Lower lobe of right lung (tissue), 2 donors: Measurements from ENCODE around the gene FAN1. TPM values are rescaled to one million over a fixed set of nuclear protein-coding genes. Genes with fewer than 3 reads are reported as not detected.

Experiments used
- ATAC-seq, 2 donors: fragments of 200-7000 bp; cut with Tn5 transposase; one replicate each; pipeline ENCODE4 v1.9.1; 2020 to 2022; ENCODE audit warnings: mild to moderate bottlenecking in 2 of 2, moderate library complexity in 2 of 2
- DNase-seq: peaks from one replicate; pipeline ENCODE4 v3.0.0-alpha.2; 2020
- H3K27ac ChIP-seq: fragments of 200-600 bp; one replicate; pipeline ENCODE4 v1.8.0; 2022
- H3K27me3 ChIP-seq: fragments of 200-600 bp; one replicate; pipeline ENCODE4 v1.8.0; 2022; ENCODE audit warnings: low read depth
- H3K36me3 ChIP-seq: fragments of 200-600 bp; one replicate; pipeline ENCODE4 v1.8.0; 2022; ENCODE audit warnings: mild to moderate bottlenecking
- H3K4me1 ChIP-seq: fragments of 200-600 bp; one replicate; pipeline ENCODE4 v1.8.0; 2022
- H3K4me3 ChIP-seq: fragments of 200-600 bp; one replicate; pipeline ENCODE4 v1.8.0; 2022; ENCODE audit warnings: mild to moderate bottlenecking
- H3K9me3 ChIP-seq: fragments of 200-600 bp; one replicate; pipeline ENCODE4 v1.8.0; 2022
- CTCF ChIP-seq: fragments of 200-600 bp; IDR thresholded peaks from one replicate; pipeline ENCODE4 v1.8.0; 2022; ENCODE audit warnings: antibody characterized with exemption, mild to moderate bottlenecking
- intact Hi-C: fragments of 100-400 bp; cut with DNase I; formaldehyde crosslinking; loops from one replicate; pipeline ENCODE4 v1.11.0; 2022
- total RNA-seq: library from RNA; stranded (reverse); fragmentation: NEBNext Ultra II Directional; extraction: Animal tissue kit (Norgen Biotek cat#: 25700); gene quantifications from one replicate; pipeline ENCODE4 v1.2.1, GENCODE V29; 2021
- donor health status: DM: no; HTN: yes; CAD: no; lungs with severe emphysema.

The FAN1 gene
- total RNA-seq, 1 donor from 2014 or later = 20.9 TPM

GRCh38 chr15:30956216-30957124 lies 52.8 kb downstream of the FAN1 start:
- intact Hi-C loops = no loop called here
- Histone ChIP-seq H3K36me3 (peaks cover 100% of the 10 kb centered on the region), H3K4me1 (peaks cover 4% of the 10 kb centered on the region), H3K27ac (no peak overlapping the region), H3K9me3 (no peaks in the 10 kb centered on the region), H3K27me3 (no peaks in the 10 kb centered on the region), H3K4me3 (no peak overlapping the region)
- TF ChIP-seq CTCF = no peak
- ATAC-seq (no peak), DNase-seq (no peak)

- intact Hi-C loops = no loop called here
- no peaks in the 10 kb centered on the region for H3K27me3 ChIP-seq
- TF ChIP-seq CTCF = no peak
- no peak overlapping the region for H3K27ac ChIP-seq
- peaks cover 4% of the 10 kb centered on the region for H3K4me1 ChIP-seq
- no peak for ATAC-seq
- no peak overlapping the region for H3K4me3 ChIP-seq
- H3K9me3 ChIP-seq = no peaks in the 10 kb centered on the region
- H3K36me3 ChIP-seq = peaks cover 98% of the 10 kb centered on the region
- no peak for DNase-seq
Observed at GRCh38 chr15:30958219-30958618, 54.5 kb downstream of the FAN1 start.

GRCh38 chr15:30962079-30962478 lies 58.4 kb downstream of the FAN1 start:
- peaks cover 94% of the 10 kb centered on the region for H3K36me3 ChIP-seq

GRCh38 chr15:30962659-30963058 lies 58.9 kb downstream of the FAN1 start:
- ATAC-seq (no peak), DNase-seq (no peak)
- Histone ChIP-seq H3K27me3 (no peaks in the 10 kb centered on the region), H3K9me3 (no peaks in the 10 kb centered on the region), H3K4me3 (no peak overlapping the region), H3K27ac (no peak overlapping the region), H3K4me1 (no peaks in the 10 kb centered on the region), H3K36me3 (peaks cover 92% of the 10 kb centered on the region)
- TF ChIP-seq CTCF = no peak
- intact Hi-C loops = no loop called here

More at GRCh38 chr15:30962079-30962478, 58.4 kb downstream of the FAN1 start:
- Histone ChIP-seq H3K9me3 (no peaks in the 10 kb centered on the region), H3K27me3 (no peaks in the 10 kb centered on the region), H3K27ac (no peak overlapping the region), H3K4me3 (no peak overlapping the region), H3K4me1 (no peaks in the 10 kb centered on the region)
- intact Hi-C loops = no loop called here
- no peak for DNase-seq
- TF ChIP-seq CTCF = no peak
- no peak for ATAC-seq

GRCh38 chr15:30963681-30964080 lies 60.0 kb downstream of the FAN1 start:
- H3K4me3 ChIP-seq = no peak overlapping the region
- no peak for TF ChIP-seq CTCF
- H3K27me3 ChIP-seq = no peaks in the 10 kb centered on the region
- intact Hi-C loops = no loop called here
- no peak for ATAC-seq
- no peak overlapping the region for H3K27ac ChIP-seq
- peaks cover 85% of the 10 kb centered on the region for H3K36me3 ChIP-seq
- H3K4me1 ChIP-seq = no peaks in the 10 kb centered on the region
- H3K9me3 ChIP-seq = no peaks in the 10 kb centered on the region
- DNase-seq = no peak
